GM13976 (cell line): ENCODE results near the gene PHPT1.

ENCODE experiments used
- DNase-seq: peaks from one replicate; pipeline ENCODE4 v3.0.0; 2012; ENCODE audit warnings: low spot score
- in situ Hi-C: fragments of 300-500 bp; cut with MboI; formaldehyde crosslinking; loops from one replicate; pipeline ENCODE4 v1.12.0; 2022; ENCODE audit warnings: low sequenced_read_pairs, mixed read lengths, inconsistent platforms; ENCODE audit not compliant: unreplicated experiment
- TF ChIP-seq, protein P1 (sequence below): IDR thresholded peaks from 2 replicates; pipeline ENCODE4 v1.5.1; 2012; ENCODE audit warnings: borderline replicate concordance, mild to moderate bottlenecking; ENCODE audit not compliant: insufficient read depth; ENCODE audit errors: extremely low read depth, missing control alignments, control extremely low read depth

Gene PHPT1

DNA sequence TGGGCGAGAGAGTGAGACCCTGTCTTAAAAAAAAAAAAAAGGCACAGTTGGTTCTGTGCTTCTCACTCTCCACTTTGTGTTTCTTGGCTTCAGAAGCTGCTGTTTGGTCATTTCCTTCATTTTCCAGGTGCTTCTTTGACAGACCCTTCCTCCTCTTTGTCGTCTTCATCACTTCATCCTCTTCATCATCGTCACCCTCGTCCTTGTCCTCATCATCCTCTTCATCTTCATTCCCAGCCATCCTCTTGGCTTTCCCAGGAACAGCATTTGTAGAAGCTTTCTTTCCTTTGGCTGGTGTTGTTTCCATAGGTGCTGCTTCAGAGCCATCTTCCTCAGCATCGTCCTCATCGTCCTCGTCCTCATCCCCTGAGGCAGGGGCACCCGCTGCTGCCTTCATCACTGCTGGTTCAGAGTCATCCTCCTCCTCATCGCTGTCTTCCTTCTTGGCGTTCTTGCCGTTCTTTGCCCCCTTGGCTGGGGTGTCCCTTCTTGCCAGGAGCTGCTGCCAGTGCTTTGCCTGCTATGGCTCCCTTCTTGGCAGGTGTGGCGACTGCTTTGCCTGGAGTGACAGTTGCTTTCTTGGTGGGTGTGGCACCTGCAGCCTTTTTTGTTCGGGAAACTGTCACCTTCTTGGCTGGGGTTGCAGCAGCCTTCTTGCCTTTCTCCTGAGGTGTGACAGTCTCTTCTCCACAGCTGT is 34.3 kb upstream of the PHPT1 start:
- DNase-seq, result no peak
- in situ Hi-C loops, result no loop called here
- TF ChIP-seq, protein P1, sequence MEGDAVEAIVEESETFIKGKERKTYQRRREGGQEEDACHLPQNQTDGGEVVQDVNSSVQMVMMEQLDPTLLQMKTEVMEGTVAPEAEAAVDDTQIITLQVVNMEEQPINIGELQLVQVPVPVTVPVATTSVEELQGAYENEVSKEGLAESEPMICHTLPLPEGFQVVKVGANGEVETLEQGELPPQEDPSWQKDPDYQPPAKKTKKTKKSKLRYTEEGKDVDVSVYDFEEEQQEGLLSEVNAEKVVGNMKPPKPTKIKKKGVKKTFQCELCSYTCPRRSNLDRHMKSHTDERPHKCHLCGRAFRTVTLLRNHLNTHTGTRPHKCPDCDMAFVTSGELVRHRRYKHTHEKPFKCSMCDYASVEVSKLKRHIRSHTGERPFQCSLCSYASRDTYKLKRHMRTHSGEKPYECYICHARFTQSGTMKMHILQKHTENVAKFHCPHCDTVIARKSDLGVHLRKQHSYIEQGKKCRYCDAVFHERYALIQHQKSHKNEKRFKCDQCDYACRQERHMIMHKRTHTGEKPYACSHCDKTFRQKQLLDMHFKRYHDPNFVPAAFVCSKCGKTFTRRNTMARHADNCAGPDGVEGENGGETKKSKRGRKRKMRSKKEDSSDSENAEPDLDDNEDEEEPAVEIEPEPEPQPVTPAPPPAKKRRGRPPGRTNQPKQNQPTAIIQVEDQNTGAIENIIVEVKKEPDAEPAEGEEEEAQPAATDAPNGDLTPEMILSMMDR, result no peak

GRCh38 chr9:136815422-136815782 is 33.8 kb upstream of the PHPT1 start:
- in situ Hi-C loops, result no loop called here
- no peak for DNase-seq
- TF ChIP-seq, protein P1, result no peak

GRCh38 chr9:136820971-136821825 is 28.0 kb upstream of the PHPT1 start:
- DNase-seq, result no peak
- TF ChIP-seq, protein P1, result no peak
- in situ Hi-C loops, result no loop called here

- TF ChIP-seq, protein P1, result no peak
- in situ Hi-C loops, result no loop called here
- no peak for DNase-seq
These were observed 27.2 kb upstream of the PHPT1 start for GRCh38 chr9:136821826-136822544.

GRCh38 chr9:136823136-136824046 is 25.8 kb upstream of the PHPT1 start:
- TF ChIP-seq, protein P1, result no peak
- in situ Hi-C loops, result no loop called here
- no peak for DNase-seq

- in situ Hi-C loops, result no loop called here
- no peak for DNase-seq
- TF ChIP-seq, protein P1, result no peak
These were observed 24.5 kb upstream of the PHPT1 start for GRCh38 chr9:136824496-136825225.
